HTR-8/SVneo (cell line): ENCODE results near the gene FHAD1.

Experiments
- DNase-seq: peaks from one replicate; pipeline ENCODE4 v3.0.0; 2011; ENCODE audit warnings: low spot score, mixed read lengths; ENCODE audit not compliant: insufficient read length
- FAIRE-seq: peaks from 2 replicates; lab custom pipeline; 2011; peaks lifted over from hg19 to GRCh38; lab: Jason Lieb, UNC

Gene FHAD1

DNA sequence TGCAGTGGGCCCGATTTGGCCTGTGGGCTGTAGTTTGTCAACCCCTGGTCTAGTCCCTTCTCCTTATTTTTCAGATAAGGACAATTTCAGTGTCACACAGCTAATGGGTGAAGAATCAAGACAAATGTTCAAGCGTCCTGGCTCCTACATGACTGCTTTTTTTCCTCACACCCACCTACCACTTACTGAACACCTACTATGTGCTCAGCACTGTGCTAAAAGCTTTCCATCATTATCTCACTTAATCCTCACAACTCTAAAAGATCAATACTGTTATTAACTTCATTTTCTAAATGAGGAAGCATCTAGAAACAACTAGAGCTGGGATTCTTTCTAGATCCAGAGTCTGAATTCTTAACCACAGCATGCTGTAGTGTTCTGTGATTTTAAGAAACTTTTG lies 94.2 kb downstream of the FHAD1 start:
- no peak for FAIRE-seq
- no peak for DNase-seq

- FAIRE-seq: no peak
These were observed 94.8 kb downstream of the FHAD1 start for GRCh38 chr1:15341634-15342407.

DNA sequence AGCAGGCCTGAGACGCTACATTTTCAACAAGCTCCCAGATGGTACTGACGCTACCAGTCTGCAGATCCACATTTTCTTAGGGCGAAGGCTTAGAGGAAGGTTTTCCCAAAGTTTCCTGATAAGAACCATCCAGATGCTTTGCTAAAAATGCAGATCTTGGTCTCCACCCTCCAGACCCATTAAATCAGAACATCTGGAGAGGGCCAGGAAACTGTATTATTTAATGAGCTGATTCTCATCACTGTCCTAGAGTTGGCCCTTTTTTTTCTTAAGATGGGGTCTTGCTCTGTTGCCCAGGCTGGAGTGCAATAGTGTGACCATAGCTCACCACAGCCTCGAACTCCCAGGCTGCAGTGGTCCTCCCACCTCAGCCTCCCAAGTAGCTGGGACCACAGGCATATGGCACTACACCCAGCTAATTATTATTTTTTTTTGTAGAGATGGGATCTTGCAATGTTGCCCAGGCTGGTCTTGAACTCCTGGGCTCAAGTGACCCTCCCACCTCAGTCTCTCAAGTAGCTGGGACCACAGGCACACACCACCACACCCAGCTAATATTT lies 95.5 kb downstream of the FHAD1 start:
- DNase-seq: no peak
- FAIRE-seq: no peak

More at GRCh38 chr1:15341634-15342407, 94.8 kb downstream of the FHAD1 start:
- peak; percentile 53 for DNase-seq

DNA sequence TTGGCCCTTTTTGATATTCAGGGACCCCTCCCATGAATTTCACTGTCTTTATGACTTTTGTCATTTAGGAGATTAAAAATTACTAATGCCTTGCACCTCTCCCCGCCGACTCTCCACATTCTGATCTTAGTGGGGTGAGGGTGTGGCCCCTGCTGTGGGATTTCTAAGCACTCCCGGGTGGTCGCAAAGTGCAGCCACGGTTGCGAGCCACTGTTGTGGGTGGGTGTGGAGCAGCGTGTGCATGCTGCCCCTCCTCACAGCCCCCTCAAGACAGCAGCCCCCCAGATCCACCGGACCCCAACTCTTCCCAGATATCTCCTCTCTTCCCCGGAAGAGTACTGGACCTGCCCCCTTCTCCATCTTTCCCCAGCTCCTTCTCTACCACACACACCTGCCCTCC lies 96.1 kb downstream of the FHAD1 start:
- no peak for FAIRE-seq
- no peak for DNase-seq

DNA sequence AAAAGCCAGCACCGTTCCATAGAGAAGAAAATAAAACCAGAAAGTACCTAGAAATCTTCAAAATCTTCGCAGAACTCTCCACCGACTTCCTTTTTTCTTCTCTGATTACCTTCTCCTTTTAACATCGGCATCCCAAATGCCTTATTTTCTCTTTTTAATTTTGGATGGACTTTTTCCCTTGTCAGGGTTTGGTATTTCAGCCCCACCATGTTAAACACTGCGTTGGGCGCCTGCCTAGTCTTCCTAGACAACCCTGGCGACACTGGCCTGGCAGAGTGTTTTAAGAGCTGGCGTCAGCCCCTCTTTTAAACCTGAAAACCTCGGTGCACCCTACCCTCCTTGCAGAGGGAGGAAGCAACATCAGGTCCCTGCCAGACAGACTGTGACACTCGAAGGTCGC lies 96.7 kb downstream of the FHAD1 start:
- no peak for FAIRE-seq

DNA sequence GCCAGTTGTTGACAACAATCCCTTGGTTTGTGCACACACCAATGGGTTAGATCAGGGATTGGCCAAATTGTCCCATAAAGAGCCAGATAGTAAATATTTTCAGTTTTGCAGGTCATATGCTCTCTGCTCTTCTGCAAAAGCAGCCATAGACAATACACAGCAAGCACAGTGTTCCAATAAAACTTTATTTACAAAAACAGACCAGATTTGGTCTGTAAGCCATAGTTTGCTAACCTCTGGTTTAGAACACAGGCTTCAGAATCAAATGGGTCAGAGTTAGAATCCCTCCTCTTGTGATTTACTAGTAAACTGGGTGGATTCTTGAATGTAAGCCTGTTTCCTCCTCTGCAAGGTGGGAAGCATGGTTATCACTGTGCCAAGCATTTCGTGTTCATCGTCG lies 97.4 kb downstream of the FHAD1 start:
- DNase-seq (no peak), FAIRE-seq (no peak)

More for the DNA sequence above, 96.7 kb downstream of the FHAD1 start:
- no peak for DNase-seq

DNA sequence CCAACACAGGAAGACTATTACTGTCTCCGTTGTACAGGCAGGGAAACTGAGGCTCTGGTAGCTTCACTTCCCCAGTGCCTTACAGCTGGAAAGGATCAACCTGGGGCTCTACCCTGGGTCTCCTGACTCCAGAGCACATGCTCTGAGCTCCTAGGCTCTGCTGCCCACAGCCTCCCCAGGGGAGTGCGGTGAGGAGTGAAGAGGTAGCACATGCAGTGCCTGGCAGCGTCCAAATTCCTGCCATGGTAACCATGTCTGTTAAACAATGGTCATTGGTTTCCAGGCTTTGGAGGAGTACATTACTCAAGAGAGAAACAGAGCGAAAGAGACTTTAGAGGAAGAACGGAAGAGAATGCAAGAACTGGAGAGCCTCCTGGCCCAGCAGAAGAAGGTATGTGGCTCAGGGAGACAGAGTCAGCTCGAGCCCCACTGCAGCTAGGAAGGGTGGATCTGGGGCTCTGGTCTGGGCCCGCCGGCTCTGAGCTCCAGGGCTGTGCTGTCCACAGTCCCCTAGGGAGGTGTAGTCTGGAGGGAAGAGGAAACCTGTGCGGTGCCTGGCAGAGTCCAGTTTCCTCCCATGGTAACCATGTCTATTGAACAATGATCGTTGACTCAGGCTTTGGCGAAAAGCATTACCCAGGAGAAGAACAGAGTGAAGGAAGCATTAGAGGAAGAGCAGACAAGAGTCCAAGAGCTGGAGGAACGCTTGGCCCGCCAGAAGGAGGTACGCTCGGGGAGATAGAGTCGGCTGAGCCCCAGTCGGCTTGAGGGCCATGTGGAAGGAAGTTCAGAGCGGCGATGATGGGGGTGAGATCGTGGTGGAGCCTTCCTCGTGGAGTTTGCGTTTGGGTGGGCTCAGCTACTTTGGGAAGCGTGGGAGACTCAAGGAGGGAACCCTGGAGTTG lies 98.0 kb downstream of the FHAD1 start:
- no peak for FAIRE-seq

GRCh38 chr1:15345705-15346345 lies 98.8 kb downstream of the FHAD1 start:
- no peak for DNase-seq
- FAIRE-seq: no peak

More for the DNA sequence above, 98.0 kb downstream of the FHAD1 start:
- DNase-seq: no peak

GRCh38 chr1:15346346-15347030 lies 99.5 kb downstream of the FHAD1 start:
- no peak for DNase-seq
- no peak for FAIRE-seq

DNA sequence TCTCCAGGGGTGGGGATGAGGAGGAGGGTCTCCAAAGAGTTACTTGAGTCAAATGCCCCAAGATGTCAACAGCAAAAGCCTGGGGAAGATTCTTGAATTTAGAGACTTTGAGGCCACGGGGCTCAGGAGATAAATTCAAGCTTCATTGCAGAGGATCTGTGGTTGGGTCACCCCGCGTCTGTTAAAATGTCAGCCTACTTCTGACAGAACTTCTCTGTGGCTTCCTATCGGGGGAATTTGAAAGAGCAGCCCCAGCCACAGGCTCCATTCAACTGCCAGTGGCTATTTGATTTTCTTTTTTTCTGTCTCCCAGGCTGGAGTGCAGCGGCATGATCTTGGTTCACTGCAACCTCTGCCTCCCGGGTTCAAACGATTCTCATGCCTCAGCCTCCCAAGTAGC lies 100.2 kb downstream of the FHAD1 start:
- no peak for DNase-seq
- no peak for FAIRE-seq

DNA sequence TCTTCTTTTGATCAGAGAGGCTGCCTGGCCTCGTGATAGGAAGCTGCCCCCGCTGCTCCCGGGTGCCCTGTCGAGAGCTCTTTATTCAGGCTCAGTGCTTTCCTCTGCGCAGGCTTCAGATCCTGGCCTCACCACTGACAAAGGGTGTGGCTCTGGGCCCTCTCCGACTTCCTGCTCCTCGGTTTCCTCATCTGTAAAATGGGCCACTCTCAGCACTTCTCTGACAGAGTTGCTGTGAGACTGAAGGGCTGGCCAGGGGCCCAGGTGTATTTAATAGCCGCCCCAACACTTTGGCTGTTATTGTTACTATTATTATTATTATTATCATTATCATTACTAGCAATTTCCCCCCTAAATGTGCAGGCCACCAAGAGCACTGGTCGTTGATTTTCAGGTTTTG lies 101.6 kb downstream of the FHAD1 start:
- FAIRE-seq: no peak
- DNase-seq: no peak

DNA sequence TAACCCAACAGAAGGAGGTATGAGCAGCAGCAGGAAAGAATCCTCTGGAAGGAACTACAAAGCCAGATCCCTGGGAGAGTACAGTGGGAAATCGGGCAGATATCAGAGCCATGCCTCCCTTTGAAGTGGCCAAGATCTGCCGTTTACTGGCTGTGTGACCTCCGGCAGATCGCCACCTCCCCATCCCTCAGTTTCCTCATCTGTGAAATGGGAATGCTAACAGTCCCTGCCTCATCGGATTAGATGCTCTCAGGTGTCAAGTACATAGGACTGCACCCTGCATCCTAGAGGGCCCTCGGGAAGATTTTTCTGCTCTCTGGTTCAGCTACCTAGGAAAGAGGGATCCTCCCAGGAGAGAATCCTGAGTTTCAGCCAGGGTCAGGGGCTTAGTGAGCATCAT lies 102.1 kb downstream of the FHAD1 start:
- FAIRE-seq (no peak), DNase-seq (no peak)

- DNase-seq (no peak), FAIRE-seq (no peak)
These were observed 103.1 kb downstream of the FHAD1 start for GRCh38 chr1:15350151-15350550.

- no peak for DNase-seq
- FAIRE-seq: no peak
These were observed 103.7 kb downstream of the FHAD1 start for GRCh38 chr1:15350551-15351200.

- FAIRE-seq (no peak), DNase-seq (no peak)
These were observed 104.3 kb downstream of the FHAD1 start for GRCh38 chr1:15351310-15351709.

GRCh38 chr1:15352128-15352957 lies 105.3 kb downstream of the FHAD1 start:
- FAIRE-seq: peak; percentile 94
- DNase-seq: peak; percentile 88

DNA sequence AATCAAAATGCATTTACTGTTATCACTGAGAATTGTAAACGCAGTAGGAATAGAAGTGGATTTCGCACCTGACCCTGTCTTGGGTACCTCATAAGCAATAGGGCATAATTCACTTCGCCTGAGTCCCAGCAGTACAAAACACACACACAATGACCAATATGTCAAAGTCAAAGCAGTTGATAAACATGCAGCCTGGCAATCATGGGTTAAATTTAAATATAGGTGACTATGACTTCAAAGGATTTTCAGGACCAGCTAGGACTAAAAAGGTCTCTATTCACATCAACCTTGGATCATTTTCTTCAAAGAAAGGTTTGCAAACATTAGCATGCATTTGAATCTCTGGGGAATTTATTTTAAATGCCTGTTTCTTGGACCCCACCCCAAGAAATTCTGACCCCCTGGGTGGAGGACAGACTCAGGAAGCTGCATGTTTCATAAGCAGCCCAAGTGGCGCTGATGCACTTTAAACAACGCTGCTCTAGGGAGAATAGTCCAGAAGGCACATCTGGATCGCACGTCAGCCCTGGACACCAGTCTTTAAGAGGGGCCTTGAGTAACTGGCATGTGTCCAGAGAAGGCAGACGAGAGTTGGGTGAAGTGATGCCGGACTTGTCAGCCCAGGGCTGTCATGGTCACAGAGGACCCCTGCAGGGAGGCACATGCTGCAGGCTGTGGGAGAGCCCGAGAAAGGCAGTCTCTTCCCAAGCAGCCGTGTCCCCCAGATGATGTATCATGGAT lies 107.0 kb downstream of the FHAD1 start:
- FAIRE-seq (no peak), DNase-seq (no peak)

DNA sequence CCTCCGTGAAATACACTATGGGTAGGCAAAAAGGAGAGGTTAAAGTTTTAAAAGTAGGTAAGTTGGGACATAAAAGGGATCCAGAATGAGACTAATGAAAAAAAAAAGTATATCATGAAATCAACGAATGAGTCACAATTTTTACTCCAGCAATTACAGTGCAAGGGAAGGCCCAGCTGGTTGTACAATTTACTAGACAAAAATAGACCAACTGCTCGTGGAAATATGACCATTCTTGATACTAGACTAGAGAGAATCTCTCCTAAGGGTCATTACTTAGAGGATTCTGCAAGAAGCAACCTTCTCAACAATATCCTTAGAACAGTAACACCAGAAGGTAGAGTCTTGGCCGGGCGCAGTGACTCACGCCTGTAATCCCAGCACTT lies 107.5 kb downstream of the FHAD1 start:
- DNase-seq: no peak
- no peak for FAIRE-seq
